H9 (cell line): ENCODE results near the gene CFAP69. TPM values are rescaled to one million over a fixed set of nuclear protein-coding genes. Genes with fewer than 3 reads are reported as not detected.

Experiments used
- DNase-seq: peaks from one replicate; pipeline ENCODE4 v3.0.0-alpha.2; 2017
- H2AFZ ChIP-seq: one replicate; pipeline ENCODE4 v1.6.1; 2013; ENCODE audit warnings: mild to moderate bottlenecking, low read length, control low read depth, moderate library complexity
- H2AK5ac ChIP-seq: 2 replicates; pipeline ENCODE4 v1.6.1; 2013; ENCODE audit warnings: low read length, control low read depth, mixed read lengths; ENCODE audit not compliant: insufficient read length
- H2BK120ac ChIP-seq: one replicate; pipeline ENCODE4 v1.6.1; 2013; ENCODE audit warnings: low read depth, mild to moderate bottlenecking, low read length, control low read depth, inconsistent platforms; ENCODE audit not compliant: poor library complexity, severe bottlenecking
- H2BK12ac ChIP-seq: 2 replicates; pipeline ENCODE4 v1.6.1; 2013; ENCODE audit warnings: low read length, control low read depth, mixed read lengths, low read depth; ENCODE audit not compliant: insufficient read length
- H2BK15ac ChIP-seq: 2 replicates; pipeline ENCODE4 v1.6.1; 2013; ENCODE audit warnings: low read depth, low read length, control low read depth
- H2BK20ac ChIP-seq: one replicate; pipeline ENCODE4 v1.6.1; 2013; ENCODE audit warnings: low read depth, mild to moderate bottlenecking, low read length, control low read depth, inconsistent platforms; ENCODE audit not compliant: poor library complexity, severe bottlenecking
- H2BK5ac ChIP-seq: 2 replicates; pipeline ENCODE4 v1.6.1; 2013; ENCODE audit warnings: low read length, control low read depth, mixed read lengths; ENCODE audit not compliant: insufficient read length
- H3K14ac ChIP-seq: 2 replicates; pipeline ENCODE4 v1.6.1; 2013; ENCODE audit warnings: low read length, control low read depth; ENCODE audit not compliant: insufficient read depth
- H3K18ac ChIP-seq: 2 replicates; pipeline ENCODE4 v1.6.1; 2013; ENCODE audit warnings: low read depth, mild to moderate bottlenecking, mixed read lengths, low read length, control low read depth; ENCODE audit not compliant: insufficient read length
- H3K23ac ChIP-seq: 2 replicates; pipeline ENCODE4 v1.6.1; 2013; ENCODE audit warnings: low read length, control low read depth, mixed read lengths, low read depth; ENCODE audit not compliant: insufficient read length
- H3K23me2 ChIP-seq: 2 replicates; pipeline ENCODE4 v1.6.1; 2013; ENCODE audit warnings: low read depth, mild to moderate bottlenecking, mixed read lengths, low read length, control low read depth; ENCODE audit not compliant: insufficient read length, poor library complexity, severe bottlenecking
- H3K27ac ChIP-seq: 2 replicates; pipeline ENCODE4 v1.5.1; 2013; ENCODE audit warnings: low read length, control low read depth, mixed read lengths, low read depth; ENCODE audit not compliant: insufficient read length
- H3K27me3 ChIP-seq: 2 replicates; pipeline ENCODE4 v1.6.1; 2013; ENCODE audit warnings: low read length, control low read depth, inconsistent platforms; ENCODE audit not compliant: insufficient read depth
- H3K4ac ChIP-seq: 2 replicates; pipeline ENCODE4 v1.6.1; 2013; ENCODE audit warnings: low read depth, mild to moderate bottlenecking, control low read depth, inconsistent platforms, low read length, moderate library complexity
- H3K4me1 ChIP-seq: 2 replicates; pipeline ENCODE4 v1.6.1; 2013; ENCODE audit warnings: low read length, control low read depth, inconsistent platforms; ENCODE audit not compliant: insufficient read depth
- H3K4me2 ChIP-seq: 2 replicates; pipeline ENCODE4 v1.6.1; 2013; ENCODE audit warnings: low read length, control low read depth, mixed read lengths; ENCODE audit not compliant: insufficient read length, insufficient read depth
- H3K56ac ChIP-seq: 2 replicates; pipeline ENCODE4 v1.6.1; 2013; ENCODE audit warnings: low read depth, mild to moderate bottlenecking, mixed read lengths, low read length, control low read depth; ENCODE audit not compliant: insufficient read length
- H3K79me1 ChIP-seq: 2 replicates; pipeline ENCODE4 v1.6.1; 2013; ENCODE audit warnings: low read depth, mild to moderate bottlenecking, moderate library complexity, low read length, control low read depth, inconsistent platforms; ENCODE audit not compliant: insufficient read depth, poor library complexity, severe bottlenecking
- H3K79me2 ChIP-seq: 2 replicates; pipeline ENCODE4 v1.6.1; 2013; ENCODE audit warnings: low read length, control low read depth, inconsistent platforms; ENCODE audit not compliant: insufficient read depth
- H3K9ac ChIP-seq: 2 replicates; pipeline ENCODE4 v1.6.1; 2013; ENCODE audit warnings: low read length, control low read depth, mixed read lengths; ENCODE audit not compliant: insufficient read length; ENCODE audit errors: extremely low read depth
- H3K9me3 ChIP-seq: one replicate; pipeline ENCODE4 v1.6.1; 2013; ENCODE audit warnings: low read depth, low read length, inconsistent platforms; ENCODE audit not compliant: control insufficient read depth
- H3T11ph ChIP-seq: one replicate; pipeline ENCODE4 v1.6.1; 2013; ENCODE audit warnings: mild to moderate bottlenecking, low read length, control low read depth, inconsistent platforms
- H4K20me1 ChIP-seq: one replicate; pipeline ENCODE4 v1.6.1; 2013; ENCODE audit not compliant: control insufficient read depth, insufficient read length, insufficient read depth
- H4K5ac ChIP-seq: 2 replicates; pipeline ENCODE4 v1.6.1; 2013; ENCODE audit warnings: low read depth, mild to moderate bottlenecking, mixed read lengths, low read length, control low read depth; ENCODE audit not compliant: insufficient read length
- H4K8ac ChIP-seq: replicated peaks from 2 replicates; pipeline ENCODE4 v1.6.1; 2013; ENCODE audit warnings: low read length, control low read depth, mixed read lengths, low read depth; ENCODE audit not compliant: insufficient read length
- H4K91ac ChIP-seq: 2 replicates; pipeline ENCODE4 v1.6.1; 2013; ENCODE audit warnings: low read depth, mild to moderate bottlenecking, moderate library complexity, mixed read lengths, low read length, control low read depth; ENCODE audit not compliant: insufficient read length
- H3K27ac Mint-ChIP-seq, 3 experiments: 2 replicates in 2 of 3; 3 replicates in 1 of 3; pipeline ENCODE4 v1.8.0; 2020 to 2021; ENCODE audit warnings: mixed read lengths in 3 of 3, mild to moderate bottlenecking in 1 of 3, moderate library complexity in 1 of 3
- H3K27me3 Mint-ChIP-seq: 2 replicates; pipeline ENCODE4 v1.8.0; 2021; ENCODE audit warnings: low read depth, mild to moderate bottlenecking, moderate library complexity, mixed read lengths
- H3K36me3 Mint-ChIP-seq, 3 experiments: 2 replicates in 2 of 3; 3 replicates in 1 of 3; pipeline ENCODE4 v1.8.0; 2020 to 2021; ENCODE audit warnings: low read depth in 3 of 3, mixed read lengths in 3 of 3; ENCODE audit not compliant: insufficient read depth in 1 of 3
- H3K4me1 Mint-ChIP-seq, 2 experiments: 2 replicates each; pipeline ENCODE4 v1.8.0; 2020; ENCODE audit warnings: mixed read lengths in 2 of 2
- H3K4me3 Mint-ChIP-seq, 2 experiments: 2 replicates in 1 of 2; 3 replicates in 1 of 2; pipeline ENCODE4 v1.8.0; 2020 to 2021; ENCODE audit warnings: mild to moderate bottlenecking in 2 of 2, mixed read lengths in 2 of 2, moderate library complexity in 1 of 2
- H3K9me3 Mint-ChIP-seq, 2 experiments: 2 replicates in 1 of 2; 3 replicates in 1 of 2; pipeline ENCODE4 v1.8.0; 2020; ENCODE audit warnings: mild to moderate bottlenecking in 2 of 2, mixed read lengths in 2 of 2, moderate library complexity in 1 of 2
- CTCF ChIP-seq: fragments of 200-600 bp; sonication (generic); conservative IDR thresholded peaks from 3 replicates; pipeline ENCODE4 v1.8.0; 2021; ENCODE audit warnings: antibody characterized with exemption, mild to moderate bottlenecking
- WGBS: extraction: QIAGEN DNeasy Blood & Tissue Kit; methylation state at CpG from one replicate; pipeline ENCODE4 v1.1.7; 2013; ENCODE audit warnings: missing lambda C conversion rate, low lambda C conversion rate, mixed read lengths; ENCODE audit not compliant: insufficient read length; ENCODE audit errors: extremely low coverage; 5-methylcytosine and 5-hydroxymethylcytosine counted together
- total RNA-seq: library from RNA; stranded (reverse); gene quantifications from 2 replicates; pipeline ENCODE4 v1.2.1, GENCODE V29; 2021

Gene CFAP69
- total RNA-seq, 1 experiment from 2014 or later, result 2.9 TPM

- H2AFZ ChIP-seq, result no peak overlapping the region
- Mint-ChIP-seq H3K27ac (no peak overlapping the region), H3K36me3 (no peaks in the 10 kb centered on the region), H3K27me3 (no peaks in the 10 kb centered on the region), H3K4me3 (no peak overlapping the region), H3K9me3 (no peaks in the 10 kb centered on the region), H3K4me1 (no peaks in the 10 kb centered on the region)
- no peak overlapping the region for H3T11ph ChIP-seq
- no peak overlapping the region for H3K4me2 ChIP-seq
- H2BK20ac ChIP-seq, result no peak overlapping the region
- no peak overlapping the region for H4K5ac ChIP-seq
- H4K91ac ChIP-seq, result no peak overlapping the region
- no peaks in the 10 kb centered on the region for H3K27me3 ChIP-seq
- no peak for TF ChIP-seq CTCF
- no peak overlapping the region for H2AK5ac ChIP-seq
- H2BK15ac ChIP-seq, result no peak overlapping the region
- no peak overlapping the region for H2BK120ac ChIP-seq
- WGBS, result no CpG with 5 or more reads among the region's 5 CpGs
- H2BK12ac ChIP-seq, result no peak overlapping the region
- H3K4me1 ChIP-seq, result no peaks in the 10 kb centered on the region
- no peak overlapping the region for H3K14ac ChIP-seq
- no peaks in the 10 kb centered on the region for H4K20me1 ChIP-seq
- no peaks in the 10 kb centered on the region for H3K79me2 ChIP-seq
- H3K18ac ChIP-seq, result no peak overlapping the region
- no peak overlapping the region for H3K23ac ChIP-seq
- H3K23me2 ChIP-seq, result no peaks in the 10 kb centered on the region
- no peak overlapping the region for H2BK5ac ChIP-seq
- H3K4ac ChIP-seq, result no peak overlapping the region
- no peak overlapping the region for H3K27ac ChIP-seq
- H3K9ac ChIP-seq, result no peak overlapping the region
- no peaks in the 10 kb centered on the region for H3K9me3 ChIP-seq
- H4K8ac ChIP-seq, result no peak overlapping the region
- DNase-seq, result no peak
- no peaks in the 10 kb centered on the region for H3K79me1 ChIP-seq
- no peak overlapping the region for H3K56ac ChIP-seq
These were observed 31.2 kb downstream of the CFAP69 start for GRCh38 chr7:90276033-90276728.
